Common myeloid progenitor, CD34-positive (primary cell): ENCODE data around the gene VAPB.

Source experiments
- CTCF ChIA-PET: fragments of 350-600 bp; sonication (Branson Sonifier 250); formaldehyde crosslinking; loops from one replicate; lab custom pipeline; 2021; ENCODE audit warnings: antibody characterized with exemption; lab: Charles Lee
- POLR2A ChIA-PET: fragments of 350-600 bp; sonication (Branson Sonifier 250); formaldehyde crosslinking; loops from one replicate; lab custom pipeline; 2021; ENCODE audit warnings: antibody characterized with exemption; lab: Charles Lee
- DNase-seq, 3 donors: peaks; one replicate each; pipeline versions ENCODE4 v3.0.0 to v3.0.0-alpha.2; 2013
- H3K27ac ChIP-seq, 2 experiments: 1 replicate in 1 of 2; 2 replicates in 1 of 2; pipeline ENCODE4 v1.7.0; 2013; ENCODE audit warnings: inconsistent platforms in 2 of 2, low read length in 2 of 2, mild to moderate bottlenecking in 2 of 2, low read depth in 1 of 2, moderate library complexity in 1 of 2; ENCODE audit not compliant: severe bottlenecking in 2 of 2, insufficient read depth in 1 of 2, poor library complexity in 1 of 2
- H3K27me3 ChIP-seq, 5 experiments: replicated peaks in 2 of 5; 1 replicate in 3 of 5; 2 replicates in 2 of 5; pipeline versions ENCODE4 v1.6.1 to v1.7.0; 2013; ENCODE audit warnings: low read length in 4 of 5, mild to moderate bottlenecking in 2 of 5, moderate library complexity in 2 of 5, inconsistent platforms in 1 of 5; ENCODE audit not compliant: insufficient read depth in 5 of 5, control insufficient read depth in 4 of 5
- H3K36me3 ChIP-seq, 4 experiments: 1 replicate in 2 of 4; 2 replicates in 2 of 4; pipeline versions ENCODE4 v1.6.1 to v1.7.0; 2013; ENCODE audit warnings: low read length in 3 of 4, control low read depth in 1 of 4, mild to moderate bottlenecking in 1 of 4; ENCODE audit not compliant: control insufficient read depth in 4 of 4, insufficient read depth in 4 of 4
- H3K4me1 ChIP-seq, 4 experiments: 1 replicate in 3 of 4; 2 replicates in 1 of 4; pipeline versions ENCODE4 v1.6.1 to v1.7.1; 2013; ENCODE audit warnings: low read length in 3 of 4, mild to moderate bottlenecking in 3 of 4, control low read depth in 1 of 4, inconsistent platforms in 1 of 4, moderate library complexity in 1 of 4; ENCODE audit not compliant: control insufficient read depth in 4 of 4, insufficient read depth in 4 of 4; ENCODE audit errors: control extremely low read depth in 1 of 4
- H3K4me3 ChIP-seq, 7 experiments: 1 replicate in 4 of 7; 2 replicates in 3 of 7; pipeline versions ENCODE4 v1.5.1 to v1.7.0; 2013; ENCODE audit warnings: mild to moderate bottlenecking in 7 of 7, low read length in 6 of 7, moderate library complexity in 6 of 7, inconsistent platforms in 2 of 7, low read depth in 2 of 7, control low read depth in 1 of 7; ENCODE audit not compliant: insufficient read depth in 4 of 7, control insufficient read depth in 1 of 7; ENCODE audit errors: extremely low read depth in 1 of 7
- H3K9me3 ChIP-seq, 5 experiments: 1 replicate in 4 of 5; 2 replicates in 1 of 5; pipeline versions ENCODE4 v1.6.1 to v1.7.1; 2013; ENCODE audit warnings: low read length in 4 of 5, mild to moderate bottlenecking in 2 of 5, inconsistent platforms in 1 of 5, low read depth in 1 of 5, moderate library complexity in 1 of 5; ENCODE audit not compliant: control insufficient read depth in 4 of 5, insufficient read depth in 2 of 5; ENCODE audit errors: control extremely low read depth in 1 of 5
- WGBS: methylation state at CpG from one replicate; pipeline ENCODE4 v1.1.5; 2013; ENCODE audit not compliant: insufficient coverage; 5-methylcytosine and 5-hydroxymethylcytosine counted together

Gene VAPB

DNA sequence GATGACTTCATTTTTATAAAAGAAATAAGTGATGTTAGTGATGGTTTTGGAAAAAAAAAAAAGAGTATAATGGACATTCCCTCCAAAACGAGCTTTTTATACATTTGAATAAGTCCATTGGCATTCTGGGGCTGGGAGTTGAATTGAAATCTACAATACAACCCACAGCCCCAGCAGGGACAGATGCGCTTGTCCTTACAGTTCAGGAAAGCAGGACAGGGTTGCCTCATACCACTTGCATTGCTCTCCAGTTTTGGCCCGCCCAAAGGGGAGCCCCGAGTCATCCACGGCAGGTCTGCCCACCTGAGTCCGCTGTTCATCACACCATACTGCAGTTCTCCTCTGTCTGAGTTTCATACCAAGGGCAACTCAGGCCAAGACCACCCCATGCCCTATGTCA lies 46.2 kb downstream of the VAPB start:
- H3K4me1 ChIP-seq, result peaks cover 0 to 17% (median 8%) of the 10 kb centered on the region in 4 experiments
- DNase-seq, result no peak
- 96% methylated on average over 2 of the region's 6 CpGs for WGBS
- POLR2A ChIA-PET, result no interaction called here
- no peak overlapping the region for H3K4me3 ChIP-seq
- no peaks in the 10 kb centered on the region for H3K27me3 ChIP-seq
- CTCF ChIA-PET, result interaction anchor here (1.2 kb wide), 1 partner anchor 12 kb away, joined by 3 read pairs; no protein-coding TSS in a partner anchor
- H3K36me3 ChIP-seq, result peaks cover 0 to 40% (median 18%) of the 10 kb centered on the region in 4 experiments
- H3K27ac ChIP-seq, result no peak overlapping the region
- no peaks in the 10 kb centered on the region for H3K9me3 ChIP-seq

DNA sequence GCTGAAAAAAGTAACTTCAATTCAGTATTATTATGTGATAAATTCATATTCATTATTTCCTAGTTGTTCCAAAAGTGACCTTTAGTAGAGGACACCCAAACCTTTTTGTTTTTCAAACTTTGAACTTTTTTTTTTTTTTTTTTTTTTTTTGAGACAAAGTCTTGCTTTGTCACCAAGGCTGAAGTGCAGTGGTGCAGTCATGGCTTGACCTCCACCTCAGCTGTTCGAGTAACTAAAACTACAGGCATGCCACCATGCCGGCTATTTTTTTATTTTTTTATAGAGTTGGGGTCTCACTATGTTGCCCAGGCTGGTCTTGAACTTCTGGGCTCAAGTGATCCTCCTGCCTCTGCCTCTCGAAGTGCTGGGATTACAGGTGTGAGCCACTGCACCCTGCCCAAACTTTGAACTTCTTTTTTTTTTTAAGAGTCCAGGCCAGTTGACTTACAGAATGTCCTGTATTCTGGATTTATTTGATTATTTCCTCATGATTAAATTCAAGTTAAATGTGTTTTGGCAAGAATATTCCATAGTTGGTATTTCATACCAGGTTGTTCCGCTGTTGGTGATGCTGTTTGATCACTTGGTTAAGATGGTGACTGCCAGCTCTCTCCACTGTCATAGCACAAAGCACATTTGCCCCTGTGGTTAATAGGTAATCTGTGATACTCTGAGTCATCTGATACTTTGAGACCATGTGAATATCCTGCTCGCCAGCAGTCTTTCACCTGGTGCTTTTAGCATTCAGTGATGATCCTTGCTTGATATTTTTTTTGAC lies 48.0 kb downstream of the VAPB start:
- DNase-seq, result no peak
- H3K27ac ChIP-seq, result no peak overlapping the region
- H3K4me1 ChIP-seq, result peaks cover 0 to 17% (median 8%) of the 10 kb centered on the region in 4 experiments
- H3K36me3 ChIP-seq, result peaks cover 2 to 47% (median 23%) of the 10 kb centered on the region in 4 experiments
- POLR2A ChIA-PET, result no interaction called here
- no peak overlapping the region for H3K4me3 ChIP-seq
- no peaks in the 10 kb centered on the region for H3K9me3 ChIP-seq
- 100% methylated on average over 1 of the region's 5 CpGs for WGBS
- no peaks in the 10 kb centered on the region for H3K27me3 ChIP-seq
- CTCF ChIA-PET, result interaction anchor here (0.6 to 1.6 kb wide), 4 partner anchors 8 to 198 kb away, joined by 3 read pairs; no protein-coding TSS in a partner anchor

DNA sequence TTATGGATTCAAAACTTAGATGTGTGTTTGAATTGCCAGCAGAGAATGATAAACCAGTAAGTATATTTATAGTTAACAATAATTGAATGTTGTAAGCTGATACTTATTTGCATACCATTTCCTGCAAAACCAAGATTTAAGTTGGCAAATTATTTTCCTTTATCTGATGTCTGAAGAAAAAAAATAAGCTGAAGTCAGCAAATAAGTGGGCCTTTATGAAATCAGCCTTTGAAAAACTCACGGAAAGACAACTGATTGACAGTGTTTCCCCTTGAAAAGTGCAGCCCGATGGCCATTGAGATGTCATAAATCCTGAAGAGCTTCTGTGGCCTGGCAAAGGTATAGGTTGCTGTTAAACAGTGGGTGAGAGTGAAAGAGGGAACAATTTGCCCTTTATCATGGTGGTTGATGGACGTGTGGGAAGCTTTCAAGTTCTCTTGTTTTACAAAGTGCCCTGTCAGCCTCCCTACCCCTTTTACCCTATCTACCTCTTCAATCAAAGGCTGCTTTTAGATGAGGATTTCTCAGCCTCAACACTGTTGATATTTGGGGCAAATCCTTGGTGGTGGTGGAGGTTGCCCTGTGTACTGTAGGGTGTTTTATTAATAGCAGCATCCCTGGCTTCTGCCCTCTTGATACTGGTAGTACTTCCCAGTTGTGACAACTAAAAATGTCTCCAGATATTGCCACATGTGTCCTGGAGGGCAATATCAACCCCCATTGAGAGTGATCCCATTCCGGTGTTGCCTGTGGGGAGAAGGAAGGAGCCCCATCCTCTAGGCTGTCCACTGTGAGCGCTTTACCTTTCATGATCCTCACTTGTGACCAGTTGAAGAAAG lies 50.2 kb downstream of the VAPB start:
- 95% methylated on average over 5 of the region's 5 CpGs for WGBS
- Histone ChIP-seq H3K4me1 (no peaks in the 10 kb centered on the region), H3K4me3 (no peak overlapping the region), H3K36me3 (peaks cover 14 to 56% (median 29%) of the 10 kb centered on the region in 4 experiments), H3K27ac (no peak overlapping the region), H3K9me3 (no peaks in the 10 kb centered on the region), H3K27me3 (no peaks in the 10 kb centered on the region)
- POLR2A ChIA-PET, result no interaction called here
- no peak for DNase-seq
- CTCF ChIA-PET, result interaction anchor here (1.5 to 1.6 kb wide), 2 partner anchors 8 to 202 kb away, joined by 3 to 6 read pairs; no protein-coding TSS in a partner anchor

DNA sequence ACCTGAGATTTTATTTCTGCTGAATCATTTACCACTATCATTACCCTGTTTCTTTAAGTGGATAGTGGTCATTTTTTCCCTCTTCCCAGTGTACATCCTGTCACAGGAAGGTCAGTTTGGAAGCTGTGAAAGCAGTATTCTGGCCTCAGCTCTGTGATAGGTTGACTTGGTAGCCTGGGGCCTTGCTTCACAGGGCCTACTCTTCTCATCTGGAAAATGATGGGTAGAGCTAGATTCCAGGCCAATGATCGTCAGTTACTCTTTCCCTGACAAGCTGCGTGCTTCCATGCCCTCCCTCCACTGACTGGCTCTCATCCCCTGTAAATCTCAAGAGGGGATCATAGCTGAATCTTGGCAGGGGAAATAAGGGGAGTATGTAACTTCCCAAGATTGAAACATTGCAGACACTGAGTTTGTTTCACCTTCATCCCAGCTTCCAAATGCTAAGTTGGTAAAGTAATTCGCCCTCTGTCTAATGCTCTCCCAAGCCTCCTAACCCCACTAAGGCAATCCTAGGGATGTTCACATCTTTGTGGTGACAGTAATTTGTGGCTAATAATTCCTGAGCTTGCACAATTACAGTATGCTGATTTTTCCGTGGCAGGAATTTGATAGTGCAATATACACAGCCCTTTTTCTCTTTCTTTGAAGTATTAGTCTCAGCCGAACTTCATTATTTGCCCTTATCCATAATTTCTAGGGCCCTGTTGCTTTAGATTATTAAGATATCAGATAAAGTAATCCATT lies 51.2 kb downstream of the VAPB start:
- no peak for DNase-seq
- Histone ChIP-seq H3K9me3 (no peaks in the 10 kb centered on the region), H3K4me1 (no peaks in the 10 kb centered on the region), H3K27me3 (no peaks in the 10 kb centered on the region), H3K4me3 (no peak overlapping the region), H3K36me3 (peaks cover 18 to 63% (median 36%) of the 10 kb centered on the region in 4 experiments), H3K27ac (no peak overlapping the region)
- ChIA-PET POLR2A (no interaction called here), CTCF (interaction anchor here (1.5 kb wide), 2 partner anchors 9 to 203 kb away, joined by 6 to 7 read pairs; no protein-coding TSS in a partner anchor)
- 96% methylated on average over 3 of the region's 5 CpGs for WGBS

DNA sequence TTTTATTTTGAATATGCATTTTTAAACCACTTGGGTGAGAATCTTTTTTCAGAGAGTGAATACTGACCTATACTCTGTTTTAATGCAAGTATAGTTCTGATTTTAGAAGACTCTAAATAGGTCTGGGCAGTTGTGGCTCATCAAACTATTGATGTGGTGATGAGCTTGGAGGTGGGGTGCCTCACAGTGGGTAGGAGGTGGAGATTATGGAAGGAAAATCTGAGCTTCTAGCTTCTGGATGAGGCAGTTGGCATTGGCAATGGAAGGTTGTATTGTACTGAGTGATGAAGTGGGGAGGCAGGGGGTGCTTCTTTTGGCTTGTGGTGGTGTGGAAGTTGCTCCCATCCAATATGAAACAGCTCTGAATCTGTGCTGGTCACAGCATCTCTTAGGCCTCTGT lies 52.7 kb downstream of the VAPB start:
- Histone ChIP-seq H3K27me3 (no peaks in the 10 kb centered on the region), H3K27ac (no peak overlapping the region), H3K9me3 (no peaks in the 10 kb centered on the region), H3K4me3 (no peak overlapping the region), H3K36me3 (peaks cover 18 to 72% (median 36%) of the 10 kb centered on the region in 4 experiments), H3K4me1 (no peaks in the 10 kb centered on the region)
- CTCF ChIA-PET, result interaction anchor here (1.0 to 2.0 kb wide), 3 partner anchors 11 to 204 kb away, joined by 3 to 7 read pairs (median 5); no protein-coding TSS in a partner anchor
- POLR2A ChIA-PET, result no interaction called here
- DNase-seq, result no peak

DNA sequence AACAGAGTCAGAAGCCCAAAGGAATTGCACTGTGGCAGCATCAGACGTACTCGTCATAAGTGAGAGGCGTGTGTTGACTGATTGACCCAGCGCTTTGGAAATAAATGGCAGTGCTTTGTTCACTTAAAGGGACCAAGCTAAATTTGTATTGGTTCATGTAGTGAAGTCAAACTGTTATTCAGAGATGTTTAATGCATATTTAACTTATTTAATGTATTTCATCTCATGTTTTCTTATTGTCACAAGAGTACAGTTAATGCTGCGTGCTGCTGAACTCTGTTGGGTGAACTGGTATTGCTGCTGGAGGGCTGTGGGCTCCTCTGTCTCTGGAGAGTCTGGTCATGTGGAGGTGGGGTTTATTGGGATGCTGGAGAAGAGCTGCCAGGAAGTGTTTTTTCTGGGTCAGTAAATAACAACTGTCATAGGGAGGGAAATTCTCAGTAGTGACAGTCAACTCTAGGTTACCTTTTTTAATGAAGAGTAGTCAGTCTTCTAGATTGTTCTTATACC lies 55.8 kb downstream of the VAPB start:
- peaks cover 0 to 1% (median 0%) of the 10 kb centered on the region in 4 experiments for H3K4me1 ChIP-seq
- CTCF ChIA-PET, result no interaction called here
- POLR2A ChIA-PET, result no interaction called here
- no peak for DNase-seq
- 100% methylated on average over 3 of the region's 5 CpGs for WGBS
- no peak overlapping the region for H3K4me3 ChIP-seq
- no peak overlapping the region for H3K27ac ChIP-seq
- H3K9me3 ChIP-seq, result no peaks in the 10 kb centered on the region
- H3K36me3 ChIP-seq, result peaks cover 18 to 72% (median 27%) of the 10 kb centered on the region in 4 experiments
- no peaks in the 10 kb centered on the region for H3K27me3 ChIP-seq
